Measurements from ENCODE around the gene RFESD.

The RFESD gene

GRCh38 chr5:95606419-95606818, 40.2 kb upstream of the RFESD start:
- Histone ChIP-seq H3K27ac (ENCODE audit: low read length, poor library complexity, severe bottlenecking) (no peak overlapping the region), H3K27me3 (ENCODE audit: control insufficient read depth in 1 of 2, insufficient read depth in 1 of 2, low read length in 2 of 2) (no peaks in the 10 kb centered on the region), H3K4me3 (ENCODE audit: insufficient read depth in 1 of 2, low read depth in 1 of 2, low read length in 2 of 2) (no peak overlapping the region), H4K8ac (ENCODE audit: low read length) (no peak overlapping the region), H2BK15ac (ENCODE audit: low read depth, poor library complexity, severe bottlenecking) (no peak overlapping the region), H2AK5ac (ENCODE audit: low read length, severe bottlenecking) (no peak overlapping the region), H3K79me1 (replicated peaks; ENCODE audit: low read length, poor library complexity, severe bottlenecking) (no peaks in the 10 kb centered on the region), H3K14ac (ENCODE audit: low read length in 2 of 2) (no peak overlapping the region), H3K4ac (ENCODE audit: low read depth in 1 of 2, low read length in 2 of 2) (no peak overlapping the region), H3K18ac (ENCODE audit: low read depth in 1 of 2, low read length in 2 of 2) (no peak overlapping the region), H2AFZ (ENCODE audit: low read depth, low read length) (no peak overlapping the region), H3K4me1 (ENCODE audit: control insufficient read depth, insufficient read depth, low read depth, low read length) (no peaks in the 10 kb centered on the region), H3K9ac (ENCODE audit: low read length) (no peak overlapping the region), H3K23ac (ENCODE audit: low read length in 2 of 2) (no peak overlapping the region), H2BK120ac (ENCODE audit: low read depth, low read length) (no peak overlapping the region), H4K91ac (ENCODE audit: low read length) (no peak overlapping the region), H2BK12ac (ENCODE audit: low read length in 2 of 2) (no peak overlapping the region), H3K36me3 (ENCODE audit: control insufficient read depth in 1 of 2, insufficient read depth in 2 of 2, low read depth in 1 of 2, low read length in 2 of 2) (peaks cover 0 to 10% of the 10 kb centered on the region in 2 experiments), H3K9me3 (ENCODE audit: control insufficient read depth, low read length) (no peaks in the 10 kb centered on the region), H3K4me2 (ENCODE audit: low read length, poor library complexity, severe bottlenecking) (no peak overlapping the region), H2BK5ac (ENCODE audit: low read depth, low read length, poor library complexity, severe bottlenecking) (no peak overlapping the region)
- no peak for DNase-seq
- no CpG with 5 or more reads among the region's 1 CpG for WGBS

- 52% methylated on average over 2 of the region's 3 CpGs for WGBS
- Histone ChIP-seq H3K79me1 (replicated peaks; ENCODE audit: low read length, poor library complexity, severe bottlenecking) (no peaks in the 10 kb centered on the region), H2BK5ac (ENCODE audit: low read depth, low read length, poor library complexity, severe bottlenecking) (no peak overlapping the region), H3K4me2 (ENCODE audit: low read length, poor library complexity, severe bottlenecking) (no peak overlapping the region), H3K14ac (ENCODE audit: low read length in 2 of 2) (no peak overlapping the region), H2BK15ac (ENCODE audit: low read depth, poor library complexity, severe bottlenecking) (no peak overlapping the region), H3K4me1 (ENCODE audit: control insufficient read depth, insufficient read depth, low read depth, low read length) (no peaks in the 10 kb centered on the region), H3K9me3 (ENCODE audit: control insufficient read depth, low read length) (peaks cover 7% of the 10 kb centered on the region), H4K91ac (ENCODE audit: low read length) (no peak overlapping the region), H3K9ac (ENCODE audit: low read length) (no peak overlapping the region), H3K18ac (ENCODE audit: low read depth in 1 of 2, low read length in 2 of 2) (no peak overlapping the region), H3K4me3 (ENCODE audit: insufficient read depth in 1 of 2, low read depth in 1 of 2, low read length in 2 of 2) (no peak overlapping the region), H2AFZ (ENCODE audit: low read depth, low read length) (no peak overlapping the region), H3K36me3 (ENCODE audit: control insufficient read depth in 1 of 2, insufficient read depth in 2 of 2, low read depth in 1 of 2, low read length in 2 of 2) (no peaks in the 10 kb centered on the region), H2AK5ac (ENCODE audit: low read length, severe bottlenecking) (no peak overlapping the region), H3K23ac (ENCODE audit: low read length in 2 of 2) (no peak overlapping the region), H3K27ac (ENCODE audit: low read length, poor library complexity, severe bottlenecking) (no peak overlapping the region), H3K27me3 (ENCODE audit: control insufficient read depth in 1 of 2, insufficient read depth in 1 of 2, low read length in 2 of 2) (no peaks in the 10 kb centered on the region), H4K8ac (ENCODE audit: low read length) (no peak overlapping the region), H2BK12ac (ENCODE audit: low read length in 2 of 2) (no peak overlapping the region), H3K4ac (ENCODE audit: low read depth in 1 of 2, low read length in 2 of 2) (no peak overlapping the region), H2BK120ac (ENCODE audit: low read depth, low read length) (no peak overlapping the region)
- DNase-seq = peak; percentile 61
Measured at GRCh38 chr5:95609711-95610110, 36.9 kb upstream of the RFESD start.

DNA sequence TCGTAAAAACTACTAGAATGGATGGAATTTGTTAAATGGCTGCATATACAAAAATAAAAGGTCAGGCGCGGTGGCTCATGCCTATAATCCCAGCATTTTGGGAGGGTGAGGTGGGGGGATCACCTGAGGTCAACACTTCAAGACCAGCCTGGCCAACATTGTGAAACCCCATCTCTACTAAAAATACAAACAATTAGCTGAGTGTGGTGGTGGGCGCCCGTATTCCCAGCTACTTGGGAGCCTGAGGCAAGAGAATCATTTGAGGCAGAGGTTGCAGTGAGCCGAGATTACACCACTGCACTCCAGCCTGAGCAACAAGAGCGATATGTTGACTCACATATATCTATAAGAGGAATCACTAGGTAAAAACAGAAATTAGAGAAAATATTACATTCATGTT, 36.0 kb upstream of the RFESD start:
- no peak overlapping the region for H2AK5ac ChIP-seq (ENCODE audit: low read length, severe bottlenecking)
- H3K27ac ChIP-seq (ENCODE audit: low read length, poor library complexity, severe bottlenecking) = no peak overlapping the region
- H3K36me3 ChIP-seq (ENCODE audit: control insufficient read depth in 1 of 2, insufficient read depth in 2 of 2, low read depth in 1 of 2, low read length in 2 of 2) = no peaks in the 10 kb centered on the region
- H3K14ac ChIP-seq (ENCODE audit: low read length in 2 of 2) = no peak overlapping the region
- H2AFZ ChIP-seq (ENCODE audit: low read depth, low read length) = no peak overlapping the region
- no peak for DNase-seq
- H3K79me1 ChIP-seq (replicated peaks; ENCODE audit: low read length, poor library complexity, severe bottlenecking) = no peaks in the 10 kb centered on the region
- no peak overlapping the region for H3K4ac ChIP-seq (ENCODE audit: low read depth in 1 of 2, low read length in 2 of 2)
- no peak overlapping the region for H3K23ac ChIP-seq (ENCODE audit: low read length in 2 of 2)
- H3K4me3 ChIP-seq (ENCODE audit: insufficient read depth in 1 of 2, low read depth in 1 of 2, low read length in 2 of 2) = no peak overlapping the region
- H3K4me1 ChIP-seq (ENCODE audit: control insufficient read depth, insufficient read depth, low read depth, low read length) = no peaks in the 10 kb centered on the region
- no peak overlapping the region for H2BK5ac ChIP-seq (ENCODE audit: low read depth, low read length, poor library complexity, severe bottlenecking)
- H3K9me3 ChIP-seq (ENCODE audit: control insufficient read depth, low read length) = peaks cover 7% of the 10 kb centered on the region
- no peak overlapping the region for H3K4me2 ChIP-seq (ENCODE audit: low read length, poor library complexity, severe bottlenecking)
- no peaks in the 10 kb centered on the region for H3K27me3 ChIP-seq (ENCODE audit: control insufficient read depth in 1 of 2, insufficient read depth in 1 of 2, low read length in 2 of 2)
- no peak overlapping the region for H2BK120ac ChIP-seq (ENCODE audit: low read depth, low read length)
- H4K91ac ChIP-seq (ENCODE audit: low read length) = no peak overlapping the region
- WGBS = over 99% methylated on average over 5 of the region's 7 CpGs
- no peak overlapping the region for H2BK12ac ChIP-seq (ENCODE audit: low read length in 2 of 2)
- H2BK15ac ChIP-seq (ENCODE audit: low read depth, poor library complexity, severe bottlenecking) = no peak overlapping the region
- H4K8ac ChIP-seq (ENCODE audit: low read length) = no peak overlapping the region
- no peak overlapping the region for H3K18ac ChIP-seq (ENCODE audit: low read depth in 1 of 2, low read length in 2 of 2)
- H3K9ac ChIP-seq (ENCODE audit: low read length) = no peak overlapping the region

- H2AFZ ChIP-seq (ENCODE audit: low read depth, low read length) = no peak overlapping the region
- H3K4ac ChIP-seq (ENCODE audit: low read depth in 1 of 2, low read length in 2 of 2) = no peak overlapping the region
- H3K27ac ChIP-seq (ENCODE audit: low read length, poor library complexity, severe bottlenecking) = no peak overlapping the region
- no peak overlapping the region for H2BK12ac ChIP-seq (ENCODE audit: low read length in 2 of 2)
- peaks cover 7% of the 10 kb centered on the region for H3K9me3 ChIP-seq (ENCODE audit: control insufficient read depth, low read length)
- H3K4me3 ChIP-seq (ENCODE audit: insufficient read depth in 1 of 2, low read depth in 1 of 2, low read length in 2 of 2) = no peak overlapping the region
- no peak overlapping the region for H3K23ac ChIP-seq (ENCODE audit: low read length in 2 of 2)
- H4K91ac ChIP-seq (ENCODE audit: low read length) = no peak overlapping the region
- H3K36me3 ChIP-seq (ENCODE audit: control insufficient read depth in 1 of 2, insufficient read depth in 2 of 2, low read depth in 1 of 2, low read length in 2 of 2) = no peaks in the 10 kb centered on the region
- H2BK15ac ChIP-seq (ENCODE audit: low read depth, poor library complexity, severe bottlenecking) = no peak overlapping the region
- no peak overlapping the region for H3K9ac ChIP-seq (ENCODE audit: low read length)
- H3K4me1 ChIP-seq (ENCODE audit: control insufficient read depth, insufficient read depth, low read depth, low read length) = no peaks in the 10 kb centered on the region
- no peak overlapping the region for H3K14ac ChIP-seq (ENCODE audit: low read length in 2 of 2)
- H2BK120ac ChIP-seq (ENCODE audit: low read depth, low read length) = no peak overlapping the region
- H2BK5ac ChIP-seq (ENCODE audit: low read depth, low read length, poor library complexity, severe bottlenecking) = no peak overlapping the region
- no peak overlapping the region for H4K8ac ChIP-seq (ENCODE audit: low read length)
- DNase-seq = no peak
- H3K27me3 ChIP-seq (ENCODE audit: control insufficient read depth in 1 of 2, insufficient read depth in 1 of 2, low read length in 2 of 2) = no peaks in the 10 kb centered on the region
- 100% methylated on average over 1 of the region's 3 CpGs for WGBS
- H3K4me2 ChIP-seq (ENCODE audit: low read length, poor library complexity, severe bottlenecking) = no peak overlapping the region
- H3K18ac ChIP-seq (ENCODE audit: low read depth in 1 of 2, low read length in 2 of 2) = no peak overlapping the region
- H2AK5ac ChIP-seq (ENCODE audit: low read length, severe bottlenecking) = no peak overlapping the region
- no peaks in the 10 kb centered on the region for H3K79me1 ChIP-seq (replicated peaks; ENCODE audit: low read length, poor library complexity, severe bottlenecking)
Measured at GRCh38 chr5:95611396-95611795, 35.2 kb upstream of the RFESD start.

Measured in mesenchymal stem cell (in vitro differentiated cells and primary cell).